ENCODE measurements around the gene MAP2K2.

Gene MAP2K2

GRCh38 chr19:4053423-4054324 is 70.2 kb downstream of the MAP2K2 start (continued):
- TF ChIP-seq ZNF501 (tag by site-specific recombination; IDR thresholded peaks at IDR 0.05) (no peak), ZNF169 (tag by site-specific recombination; IDR thresholded peaks at IDR 0.05) (no peak), ZNF664 (tag by site-specific recombination; IDR thresholded peaks at IDR 0.05) (no peak), ZNF624 (tag by site-specific recombination; IDR thresholded peaks at IDR 0.05) (no peak), ZXDB (tag by site-specific recombination; IDR thresholded peaks at IDR 0.05) (no peak), ZNF660 (tag by site-specific recombination; IDR thresholded peaks at IDR 0.05) (no peak), KLF10 (tag by site-specific recombination; IDR thresholded peaks at IDR 0.05) (no peak), ZNF174 (tag by site-specific recombination; IDR thresholded peaks at IDR 0.05) (no peak), ZNF311 (tag by site-specific recombination; IDR thresholded peaks at IDR 0.05; ENCODE audit: borderline replicate concordance) (peak; percentile 92; the same call in 1 of the 2 replicates), ZBTB1 (tag by site-specific recombination; IDR thresholded peaks at IDR 0.05) (no peak), ZBTB8A (tag by site-specific recombination; IDR thresholded peaks at IDR 0.05) (no peak), ZNF677 (tag by site-specific recombination; IDR thresholded peaks at IDR 0.05) (no peak), KLF16 (tag by site-specific recombination; IDR thresholded peaks at IDR 0.05) (no peak), ZNF654 (tag by site-specific recombination; IDR thresholded peaks at IDR 0.05; ENCODE audit: low read depth) (no peak), ZNF121 (tag by site-specific recombination; IDR thresholded peaks at IDR 0.05) (no peak), ZSCAN30 (tag by site-specific recombination; IDR thresholded peaks at IDR 0.05) (no peak), ZNF510 (tag by site-specific recombination; IDR thresholded peaks at IDR 0.05; ENCODE audit: insufficient replicate concordance) (no peak)
- TF ChIP-seq, protein P1, sequence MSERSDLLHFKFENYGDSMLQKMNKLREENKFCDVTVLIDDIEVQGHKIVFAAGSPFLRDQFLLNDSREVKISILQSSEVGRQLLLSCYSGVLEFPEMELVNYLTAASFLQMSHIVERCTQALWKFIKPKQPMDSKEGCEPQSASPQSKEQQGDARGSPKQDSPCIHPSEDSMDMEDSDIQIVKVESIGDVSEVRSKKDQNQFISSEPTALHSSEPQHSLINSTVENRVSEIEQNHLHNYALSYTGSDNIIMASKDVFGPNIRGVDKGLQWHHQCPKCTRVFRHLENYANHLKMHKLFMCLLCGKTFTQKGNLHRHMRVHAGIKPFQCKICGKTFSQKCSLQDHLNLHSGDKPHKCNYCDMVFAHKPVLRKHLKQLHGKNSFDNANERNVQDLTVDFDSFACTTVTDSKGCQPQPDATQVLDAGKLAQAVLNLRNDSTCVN (tag by site-specific recombination; optimal IDR thresholded peaks at IDR 0.05), result peak; percentile 30
- TF ChIP-seq, protein P2, sequence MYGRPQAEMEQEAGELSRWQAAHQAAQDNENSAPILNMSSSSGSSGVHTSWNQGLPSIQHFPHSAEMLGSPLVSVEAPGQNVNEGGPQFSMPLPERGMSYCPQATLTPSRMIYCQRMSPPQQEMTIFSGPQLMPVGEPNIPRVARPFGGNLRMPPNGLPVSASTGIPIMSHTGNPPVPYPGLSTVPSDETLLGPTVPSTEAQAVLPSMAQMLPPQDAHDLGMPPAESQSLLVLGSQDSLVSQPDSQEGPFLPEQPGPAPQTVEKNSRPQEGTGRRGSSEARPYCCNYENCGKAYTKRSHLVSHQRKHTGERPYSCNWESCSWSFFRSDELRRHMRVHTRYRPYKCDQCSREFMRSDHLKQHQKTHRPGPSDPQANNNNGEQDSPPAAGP (tag by site-specific recombination; IDR thresholded peaks at IDR 0.05), result peak; percentile 34; the same call in 1 of the 2 replicates
- TF ChIP-seq, protein P3, sequence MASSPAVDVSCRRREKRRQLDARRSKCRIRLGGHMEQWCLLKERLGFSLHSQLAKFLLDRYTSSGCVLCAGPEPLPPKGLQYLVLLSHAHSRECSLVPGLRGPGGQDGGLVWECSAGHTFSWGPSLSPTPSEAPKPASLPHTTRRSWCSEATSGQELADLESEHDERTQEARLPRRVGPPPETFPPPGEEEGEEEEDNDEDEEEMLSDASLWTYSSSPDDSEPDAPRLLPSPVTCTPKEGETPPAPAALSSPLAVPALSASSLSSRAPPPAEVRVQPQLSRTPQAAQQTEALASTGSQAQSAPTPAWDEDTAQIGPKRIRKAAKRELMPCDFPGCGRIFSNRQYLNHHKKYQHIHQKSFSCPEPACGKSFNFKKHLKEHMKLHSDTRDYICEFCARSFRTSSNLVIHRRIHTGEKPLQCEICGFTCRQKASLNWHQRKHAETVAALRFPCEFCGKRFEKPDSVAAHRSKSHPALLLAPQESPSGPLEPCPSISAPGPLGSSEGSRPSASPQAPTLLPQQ (tag by site-specific recombination; IDR thresholded peaks at IDR 0.05), result no peak

GRCh38 chr19:4052993-4053422 is 70.9 kb downstream of the MAP2K2 start:
- CTCF ChIA-PET, result no interaction called here
- no peaks in the 10 kb centered on the region for H3K4me1 ChIP-seq (ENCODE audit: control insufficient read depth, insufficient read depth, low read length)
- H3K36me3 ChIP-seq (ENCODE audit: control insufficient read depth in 2 of 2, insufficient read depth in 1 of 2, low read length in 2 of 2), result peaks cover 22 to 63% of the 10 kb centered on the region in 2 experiments; a peak in 2 of 3 replicates
- H3K9me3 ChIP-seq (ENCODE audit: control insufficient read depth, insufficient read depth, low read depth, low read length), result no peaks in the 10 kb centered on the region
- no peak overlapping the region for H3K27ac ChIP-seq (ENCODE audit: extremely low read depth, low read depth, low read length)
- no peak overlapping the region for H3K4me3 ChIP-seq (ENCODE audit: low read depth, low read length)
- POLR2A ChIA-PET, result no interaction called here
- no peak for TF ChIP-seq ZFP69B (tag by site-specific recombination; IDR thresholded peaks at IDR 0.05)
- no peak for TF ChIP-seq ZNF548 (tag by site-specific recombination; IDR thresholded peaks at IDR 0.05)
- no peak for TF ChIP-seq ZNF10 (tag by site-specific recombination; IDR thresholded peaks at IDR 0.05)
- TF ChIP-seq GLIS1 (tag by site-specific recombination; IDR thresholded peaks at IDR 0.05), result 0 out of 2 replicates have a peak, but pooled peaks have one; percentile 0
- peak; percentile 69 for TF ChIP-seq ZFHX2 (tag by site-specific recombination; conservative IDR thresholded peaks at IDR 0.05)
- 0 out of 2 replicates have a peak, but pooled peaks have one; percentile 24 for TF ChIP-seq HIC1 (tag by site-specific recombination; IDR thresholded peaks at IDR 0.05)
- peak; percentile 35; the same call in 1 of the 2 replicates for TF ChIP-seq KLF9 (tag by site-specific recombination; IDR thresholded peaks at IDR 0.05; ENCODE audit: low read depth)
- TF ChIP-seq SP2 (tag by site-specific recombination; IDR thresholded peaks at IDR 0.05), result peak; percentile 36
- TF ChIP-seq ZNF600 (tag by site-specific recombination; IDR thresholded peaks at IDR 0.05), result peak; percentile 92
- TF ChIP-seq KLF1 (tag by site-specific recombination; IDR thresholded peaks at IDR 0.05), result peak; percentile 66; the same call in 1 of the 2 replicates

Data from HEK293 (cell line).